GM21381 (cell line): ENCODE data around the gene DGKD.

ENCODE experiments used
- ATAC-seq: cut with Tn5 transposase; IDR thresholded peaks from one replicate; pipeline ENCODE4 v1.9.1; 2021; ENCODE audit warnings: mild to moderate bottlenecking, moderate library complexity; ENCODE audit not compliant: unreplicated experiment

DGKD gene

GRCh38 chr2:233443511-233444183 is 89.4 kb downstream of the DGKD start:
- no peak for ATAC-seq

- no peak for ATAC-seq
Measured at GRCh38 chr2:233444501-233444900, 90.2 kb downstream of the DGKD start.

GRCh38 chr2:233445152-233445830 is 91.0 kb downstream of the DGKD start:
- no peak for ATAC-seq

- no peak for ATAC-seq
Measured at GRCh38 chr2:233446121-233446520, 91.8 kb downstream of the DGKD start.

- no peak for ATAC-seq
Measured at GRCh38 chr2:233446606-233447305, 92.5 kb downstream of the DGKD start.

- ATAC-seq = no peak
Measured at GRCh38 chr2:233447506-233448219, 93.4 kb downstream of the DGKD start.

- ATAC-seq = no peak
Measured at GRCh38 chr2:233448220-233448559, 93.9 kb downstream of the DGKD start.

GRCh38 chr2:233448575-233448974 is 94.3 kb downstream of the DGKD start:
- ATAC-seq = no peak

- ATAC-seq = no peak
Measured at GRCh38 chr2:233449081-233449901, 95.0 kb downstream of the DGKD start.

GRCh38 chr2:233449921-233450863 is 95.9 kb downstream of the DGKD start:
- no peak for ATAC-seq

- no peak for ATAC-seq
Measured at GRCh38 chr2:233450864-233451575, 96.7 kb downstream of the DGKD start.

GRCh38 chr2:233451950-233452349 is 97.7 kb downstream of the DGKD start:
- ATAC-seq = no peak

GRCh38 chr2:233453111-233453915 is 99.0 kb downstream of the DGKD start:
- no peak for ATAC-seq

GRCh38 chr2:233453916-233454315 is 99.6 kb downstream of the DGKD start:
- no peak for ATAC-seq

GRCh38 chr2:233455006-233455405 is 100.7 kb downstream of the DGKD start:
- no peak for ATAC-seq

- ATAC-seq = no peak
Measured at GRCh38 chr2:233455491-233455890, 101.2 kb downstream of the DGKD start.

- no peak for ATAC-seq
Measured at GRCh38 chr2:233456111-233456510, 101.8 kb downstream of the DGKD start.

GRCh38 chr2:233456934-233457333 is 102.6 kb downstream of the DGKD start:
- ATAC-seq = no peak
